ENCODE measurements around the gene TMEM164.

The TMEM164 gene

DNA sequence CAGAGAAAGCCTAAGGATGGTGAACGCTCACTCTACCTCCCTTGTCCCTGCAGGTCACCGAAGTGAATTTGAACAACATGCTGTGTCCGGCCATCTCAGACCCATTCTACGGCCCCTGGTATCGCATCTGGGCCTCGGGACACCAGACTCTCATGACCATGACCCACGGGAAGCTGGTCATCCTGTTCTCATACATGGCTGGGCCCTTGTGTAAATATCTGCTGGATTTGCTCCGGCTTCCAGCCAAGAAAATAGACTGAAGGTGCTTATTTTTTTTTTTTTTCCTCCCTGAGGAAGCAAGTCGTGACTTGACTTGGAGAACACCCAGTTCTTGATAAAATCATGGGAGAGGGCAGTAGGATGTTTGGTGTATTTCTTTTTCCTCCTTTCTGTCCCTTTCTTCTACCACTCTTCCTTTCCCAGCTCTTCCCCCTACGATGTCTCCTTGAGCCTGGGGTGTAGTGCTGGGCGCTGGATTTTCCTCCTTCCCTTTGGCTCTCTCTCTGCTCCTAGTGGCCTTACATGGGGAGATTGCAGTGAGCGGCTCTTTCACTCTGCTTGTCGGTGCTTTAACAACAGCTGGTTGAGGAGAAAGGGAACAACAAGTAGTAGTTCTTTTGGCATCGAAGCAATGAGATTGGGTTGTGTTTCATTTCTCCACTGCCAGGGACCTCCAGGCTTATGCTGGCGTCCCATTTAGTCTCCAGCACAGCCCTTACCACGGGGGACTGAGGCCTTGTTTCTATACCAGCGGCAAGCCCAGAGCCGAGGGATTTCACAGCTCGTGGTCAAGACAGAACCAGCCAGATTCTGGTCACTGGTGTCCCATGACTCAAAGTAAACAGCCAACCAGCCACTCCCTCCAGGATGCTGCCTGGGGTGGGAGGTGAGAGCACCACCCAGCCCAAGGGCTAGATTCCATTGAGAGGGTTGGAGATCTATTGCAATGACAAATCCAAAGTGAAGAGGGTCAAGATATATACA, 170.6 kb downstream of the TMEM164 start:
- Histone ChIP-seq H3K4me1 (ENCODE audit: low read depth, poor library complexity, severe bottlenecking) (no peaks in the 10 kb centered on the region), H3K79me2 (ENCODE audit: insufficient read depth, low read depth) (no peaks in the 10 kb centered on the region), H3K27ac (no peak overlapping the region), H4K20me1 (ENCODE audit: insufficient read depth) (no peaks in the 10 kb centered on the region), H3K4me3 (IDR thresholded peaks at IDR 0.05; ENCODE audit: insufficient read depth, low read depth, low read length) (no peak overlapping the region), H3K27me3 (ENCODE audit: insufficient read depth, low read depth) (no peaks in the 10 kb centered on the region), H3K36me3 (ENCODE audit: insufficient read depth) (no peaks in the 10 kb centered on the region), H3K4me2 (no peak overlapping the region), H3K9ac (no peak overlapping the region), H2AFZ (ENCODE audit: low read depth) (no peak overlapping the region)
- TF ChIP-seq, protein P1, sequence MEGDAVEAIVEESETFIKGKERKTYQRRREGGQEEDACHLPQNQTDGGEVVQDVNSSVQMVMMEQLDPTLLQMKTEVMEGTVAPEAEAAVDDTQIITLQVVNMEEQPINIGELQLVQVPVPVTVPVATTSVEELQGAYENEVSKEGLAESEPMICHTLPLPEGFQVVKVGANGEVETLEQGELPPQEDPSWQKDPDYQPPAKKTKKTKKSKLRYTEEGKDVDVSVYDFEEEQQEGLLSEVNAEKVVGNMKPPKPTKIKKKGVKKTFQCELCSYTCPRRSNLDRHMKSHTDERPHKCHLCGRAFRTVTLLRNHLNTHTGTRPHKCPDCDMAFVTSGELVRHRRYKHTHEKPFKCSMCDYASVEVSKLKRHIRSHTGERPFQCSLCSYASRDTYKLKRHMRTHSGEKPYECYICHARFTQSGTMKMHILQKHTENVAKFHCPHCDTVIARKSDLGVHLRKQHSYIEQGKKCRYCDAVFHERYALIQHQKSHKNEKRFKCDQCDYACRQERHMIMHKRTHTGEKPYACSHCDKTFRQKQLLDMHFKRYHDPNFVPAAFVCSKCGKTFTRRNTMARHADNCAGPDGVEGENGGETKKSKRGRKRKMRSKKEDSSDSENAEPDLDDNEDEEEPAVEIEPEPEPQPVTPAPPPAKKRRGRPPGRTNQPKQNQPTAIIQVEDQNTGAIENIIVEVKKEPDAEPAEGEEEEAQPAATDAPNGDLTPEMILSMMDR (conservative IDR thresholded peaks at IDR 0.05; ENCODE audit: low read depth, low read length): no peak

DNA sequence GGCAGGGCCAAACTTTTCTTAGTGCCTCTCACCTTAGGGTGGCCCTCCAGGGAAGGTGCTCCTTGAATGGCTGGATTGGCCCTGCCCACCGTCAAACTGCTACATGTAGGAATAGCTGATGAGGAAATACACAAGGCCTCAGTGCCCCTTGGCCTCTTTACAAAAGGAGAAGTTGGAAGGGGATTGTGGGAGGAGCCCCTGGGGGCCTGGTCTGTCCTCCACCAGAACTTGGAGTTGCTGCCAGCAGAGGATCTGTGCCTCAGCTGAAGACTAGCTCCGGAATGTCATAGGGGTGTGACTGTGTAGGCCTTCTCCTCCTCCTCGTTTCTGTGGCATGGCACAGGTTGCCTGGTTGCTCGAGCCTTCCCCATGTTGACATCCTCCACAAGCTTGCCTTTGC, 172.2 kb downstream of the TMEM164 start:
- Histone ChIP-seq H2AFZ (ENCODE audit: low read depth) (no peak overlapping the region), H3K4me1 (ENCODE audit: low read depth, poor library complexity, severe bottlenecking) (no peaks in the 10 kb centered on the region), H3K4me2 (no peak overlapping the region), H3K79me2 (ENCODE audit: insufficient read depth, low read depth) (no peaks in the 10 kb centered on the region), H3K4me3 (IDR thresholded peaks at IDR 0.05; ENCODE audit: insufficient read depth, low read depth, low read length) (no peak overlapping the region), H3K36me3 (ENCODE audit: insufficient read depth) (no peaks in the 10 kb centered on the region), H4K20me1 (ENCODE audit: insufficient read depth) (no peaks in the 10 kb centered on the region), H3K27me3 (ENCODE audit: insufficient read depth, low read depth) (no peaks in the 10 kb centered on the region), H3K27ac (no peak overlapping the region), H3K9ac (no peak overlapping the region)
- TF ChIP-seq, protein P1 (conservative IDR thresholded peaks at IDR 0.05; ENCODE audit: low read depth, low read length): no peak

- no peak overlapping the region for H3K4me2 ChIP-seq
- H3K4me1 ChIP-seq (ENCODE audit: low read depth, poor library complexity, severe bottlenecking): no peaks in the 10 kb centered on the region
- no peak overlapping the region for H3K27ac ChIP-seq
- no peaks in the 10 kb centered on the region for H3K27me3 ChIP-seq (ENCODE audit: insufficient read depth, low read depth)
- H2AFZ ChIP-seq (ENCODE audit: low read depth): no peak overlapping the region
- no peak overlapping the region for H3K4me3 ChIP-seq (IDR thresholded peaks at IDR 0.05; ENCODE audit: insufficient read depth, low read depth, low read length)
- no peaks in the 10 kb centered on the region for H3K36me3 ChIP-seq (ENCODE audit: insufficient read depth)
- TF ChIP-seq, protein P1 (conservative IDR thresholded peaks at IDR 0.05; ENCODE audit: low read depth, low read length): no peak
- H4K20me1 ChIP-seq (ENCODE audit: insufficient read depth): no peaks in the 10 kb centered on the region
- H3K9ac ChIP-seq: no peak overlapping the region
- H3K79me2 ChIP-seq (ENCODE audit: insufficient read depth, low read depth): no peaks in the 10 kb centered on the region
Observed at GRCh38 chrX:110175696-110176095, 172.8 kb downstream of the TMEM164 start.

- TF ChIP-seq, protein P1 (conservative IDR thresholded peaks at IDR 0.05; ENCODE audit: low read depth, low read length): no peak
- H3K79me2 ChIP-seq (ENCODE audit: insufficient read depth, low read depth): no peaks in the 10 kb centered on the region
- H2AFZ ChIP-seq (ENCODE audit: low read depth): no peak overlapping the region
- no peaks in the 10 kb centered on the region for H4K20me1 ChIP-seq (ENCODE audit: insufficient read depth)
- no peaks in the 10 kb centered on the region for H3K4me1 ChIP-seq (ENCODE audit: low read depth, poor library complexity, severe bottlenecking)
- H3K36me3 ChIP-seq (ENCODE audit: insufficient read depth): no peaks in the 10 kb centered on the region
- no peak overlapping the region for H3K4me3 ChIP-seq (IDR thresholded peaks at IDR 0.05; ENCODE audit: insufficient read depth, low read depth, low read length)
- H3K27me3 ChIP-seq (ENCODE audit: insufficient read depth, low read depth): no peaks in the 10 kb centered on the region
- H3K4me2 ChIP-seq: no peak overlapping the region
- H3K9ac ChIP-seq: no peak overlapping the region
- H3K27ac ChIP-seq: no peak overlapping the region
Observed at GRCh38 chrX:110178179-110178865, 175.4 kb downstream of the TMEM164 start.

Measured in KMS-11 (cell line).